H1 (cell line): ENCODE measurements around the gene HERC5. TPM values are rescaled to one million over a fixed set of nuclear protein-coding genes. Genes with fewer than 3 reads are reported as not detected.

Experiments used
- BACH1 ChIP-seq: IDR thresholded peaks from 2 replicates; pipeline ENCODE4 v1.6.1; 2012; ENCODE audit warnings: low read length, improper control_type of control experiment
- CHD2 ChIP-seq: IDR thresholded peaks from 2 replicates; pipeline ENCODE4 v1.6.1; 2012; ENCODE audit warnings: low read length, improper control_type of control experiment
- CHD7 ChIP-seq: fragments of 300-600 bp; sonication (generic); IDR thresholded peaks from 2 replicates; pipeline ENCODE4 v1.7.1; 2012; ENCODE audit warnings: low read length, moderate library complexity, mild to moderate bottlenecking, inconsistent platforms; ENCODE audit not compliant: insufficient replicate concordance
- EGR1 ChIP-seq: IDR thresholded peaks from 2 replicates; pipeline ENCODE4 v1.6.1; 2011; ENCODE audit warnings: low read depth, low read length, borderline replicate concordance
- HDAC2 ChIP-seq, 2 experiments: fragments of 300-600 bp in 1 of 2; sonication (generic) in 1 of 2; IDR thresholded peaks; 2 replicates each; pipeline ENCODE4 v1.6.1; 2011 to 2012; ENCODE audit warnings: low read depth in 2 of 2, low read length in 2 of 2, mild to moderate bottlenecking in 2 of 2, moderate library complexity in 2 of 2, borderline replicate concordance in 1 of 2, inconsistent platforms in 1 of 2
- KDM5A ChIP-seq: fragments of 200-600 bp; IDR thresholded peaks from 2 replicates; pipeline ENCODE4 v1.7.1; 2012; ENCODE audit warnings: mild to moderate bottlenecking, low read length, inconsistent platforms, mixed read lengths
- MAFK ChIP-seq: IDR thresholded peaks from 2 replicates; pipeline ENCODE4 v1.6.1; 2012; ENCODE audit warnings: low read depth, mild to moderate bottlenecking, improper control_type of control experiment, low read length
- MAX ChIP-seq: IDR thresholded peaks from 2 replicates; pipeline ENCODE4 v1.6.1; 2012; ENCODE audit warnings: inconsistent platforms
- POLR2A ChIP-seq, 2 experiments: IDR thresholded peaks; 1 replicate in 1 of 2; 2 replicates in 1 of 2; pipeline ENCODE4 v1.6.1; 2011; ENCODE audit warnings: low read depth in 2 of 2, low read length in 2 of 2, mild to moderate bottlenecking in 2 of 2; ENCODE audit errors: control extremely low read depth in 1 of 2
- POLR2AphosphoS5 ChIP-seq: IDR thresholded peaks from 2 replicates; pipeline ENCODE4 v1.6.1; 2011; ENCODE audit warnings: low read depth, low read length
- SIRT6 ChIP-seq: IDR thresholded peaks from one replicate; pipeline ENCODE4 v1.7.1; 2012; ENCODE audit warnings: low read length, inconsistent platforms
- TCF12 ChIP-seq: IDR thresholded peaks from 2 replicates; pipeline ENCODE4 v1.6.1; 2011; ENCODE audit warnings: low read depth, mild to moderate bottlenecking, low read length
- TEAD4 ChIP-seq: IDR thresholded peaks from 2 replicates; pipeline ENCODE4 v1.6.1; 2012; ENCODE audit warnings: low read depth, low read length, inconsistent platforms, mixed read lengths
- YY1 ChIP-seq: IDR thresholded peaks from 2 replicates; pipeline ENCODE4 v1.6.1; 2011; ENCODE audit warnings: low read depth, mild to moderate bottlenecking, low read length
- polyA plus RNA-seq, 7 experiments: library from polyadenylated mRNA; depleted of rRNA in 3 of 7; stranded (reverse) in 5 of 7; unstranded in 2 of 7; fragments of >200 nt in 5 of 7; fragments of 200-250 nt in 2 of 7; gene quantifications; 1 replicate in 5 of 7; 2 replicates in 1 of 7; 4 replicates in 1 of 7; pipeline versions ENCODE4 v1.2.1 to v1.2.3, GENCODE V29; 2011 to 2013; ENCODE audit warnings: missing spikeins in 2 of 7, mixed read lengths in 2 of 7
- total RNA-seq: library from RNA; stranded (reverse); fragmentation: NEBNext Ultra II Directional; extraction: Animal tissue kit (Norgen Biotek cat#: 25700); gene quantifications from 2 replicates; pipeline ENCODE4 v1.2.1, GENCODE V29; 2021

The HERC5 gene
- total and polyA plus RNA-seq, 2 of the 8 experiments (the other 6 are each of a cell fraction or from before 2014, with no cell fraction given), result 6.6 to 20.7 TPM

GRCh38 chr4:88448889-88449288 is 8.0 kb upstream of the HERC5 start (continued):
- TF ChIP-seq CHD7 (no peak), KDM5A (no peak), YY1 (no peak), POLR2A (IDR thresholded peaks at IDR 0.05; ENCODE audit: control extremely low read depth in 1 of 2, low read depth in 2 of 2, low read length in 2 of 2) (no peak), MAX (no peak), POLR2AphosphoS5 (no peak), TCF12 (no peak), HDAC2 (IDR thresholded peaks at IDR 0.05; ENCODE audit: borderline replicate concordance in 1 of 2, low read depth in 2 of 2, low read length in 2 of 2) (no peak), BACH1 (no peak), MAFK (no peak), CHD2 (no peak), SIRT6 (no peak), TEAD4 (no peak), EGR1 (no peak)
